Activated T-helper 1 cell treated with anti-CD3 and anti-CD28 coated beads, Interleukin-2, amount 50 U/mL, for 16 hours (primary cell): ENCODE results near the gene TMEM271.

Experiments
- DNase-seq, 2 donors: peaks; one replicate each; pipeline ENCODE4 v3.0.0-alpha.2; 2020; ENCODE audit warnings: low read depth in 1 of 2, low spot score in 1 of 2

Gene TMEM271

GRCh38 chr4:534576-535151, 41.4 kb downstream of the TMEM271 start:
- DNase-seq, result no peak

DNA sequence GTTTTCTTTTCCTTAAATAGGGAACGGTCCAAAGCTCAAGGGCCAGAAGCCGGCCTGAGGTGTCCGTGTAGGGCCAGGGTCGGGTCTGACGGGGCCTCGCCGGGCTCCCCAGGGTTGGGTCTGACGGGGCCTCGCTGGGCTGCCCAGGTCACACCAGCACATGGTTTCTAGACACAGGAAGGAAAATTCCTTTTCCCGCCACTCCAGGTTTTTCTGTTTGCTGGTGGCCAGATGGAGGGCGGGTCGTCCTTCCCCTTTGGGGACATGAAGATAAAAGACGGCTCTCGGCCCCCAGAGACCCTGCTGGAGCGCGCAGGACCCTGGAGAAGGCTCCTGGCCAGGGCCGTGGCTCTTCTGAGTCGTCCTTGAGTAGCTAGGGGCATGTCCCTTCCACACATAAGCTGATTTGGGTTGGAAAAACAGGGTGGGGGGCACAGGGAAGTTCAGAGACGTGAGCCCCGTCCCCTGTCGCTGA, 42.0 kb downstream of the TMEM271 start:
- DNase-seq, result no peak

GRCh38 chr4:533318-534100, 42.6 kb downstream of the TMEM271 start:
- no peak for DNase-seq

- DNase-seq, result no peak
Observed at GRCh38 chr4:532588-533317, 43.3 kb downstream of the TMEM271 start.

GRCh38 chr4:531721-532565, 44.2 kb downstream of the TMEM271 start:
- DNase-seq, result no peak

DNA sequence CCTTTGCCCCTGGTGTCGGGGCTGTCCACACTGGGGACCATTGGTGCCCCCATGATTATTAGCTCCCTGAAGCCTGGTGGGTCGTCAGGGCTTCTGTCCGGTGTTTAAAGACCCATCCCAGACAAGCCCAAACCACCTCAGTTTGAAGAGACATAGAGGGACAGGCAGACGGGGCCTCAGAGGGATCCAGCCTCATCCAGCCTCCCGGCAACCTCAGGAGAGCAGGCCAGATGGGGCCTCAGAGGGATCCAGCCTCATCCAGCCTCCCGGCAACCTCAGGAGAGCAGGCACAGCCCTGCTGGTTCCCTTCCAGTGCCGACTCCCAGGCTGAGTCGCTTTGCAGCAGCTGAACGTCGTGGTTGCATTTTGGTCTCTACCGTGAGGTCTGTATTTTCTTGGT, 45.0 kb downstream of the TMEM271 start:
- DNase-seq, result no peak

GRCh38 chr4:530017-530781, 45.9 kb downstream of the TMEM271 start:
- DNase-seq, result no peak

DNA sequence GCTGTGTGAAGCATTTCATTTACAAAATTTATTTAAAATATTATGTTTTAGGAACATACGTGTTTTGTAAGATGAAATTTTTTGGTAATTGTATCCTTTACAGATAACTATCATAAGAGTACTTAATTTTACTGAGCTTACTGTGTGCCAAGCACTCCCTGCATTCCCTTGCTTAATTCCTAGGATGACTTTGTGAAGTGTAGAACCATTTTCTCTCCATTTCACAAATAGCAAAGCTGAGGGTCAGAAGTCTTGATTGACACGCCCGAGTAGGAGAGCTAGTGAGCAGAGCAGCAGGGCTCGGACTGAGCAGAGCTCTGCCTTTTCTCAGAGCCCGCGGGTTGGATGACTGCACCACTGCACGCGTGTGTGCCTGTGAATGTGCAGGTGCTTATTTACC, 46.5 kb downstream of the TMEM271 start:
- no peak for DNase-seq

- DNase-seq, result no peak
Observed at GRCh38 chr4:528835-529234, 47.3 kb downstream of the TMEM271 start.

GRCh38 chr4:528296-528695, 47.8 kb downstream of the TMEM271 start:
- no peak for DNase-seq

- no peak for DNase-seq
Observed at GRCh38 chr4:526971-527460, 49.1 kb downstream of the TMEM271 start.

DNA sequence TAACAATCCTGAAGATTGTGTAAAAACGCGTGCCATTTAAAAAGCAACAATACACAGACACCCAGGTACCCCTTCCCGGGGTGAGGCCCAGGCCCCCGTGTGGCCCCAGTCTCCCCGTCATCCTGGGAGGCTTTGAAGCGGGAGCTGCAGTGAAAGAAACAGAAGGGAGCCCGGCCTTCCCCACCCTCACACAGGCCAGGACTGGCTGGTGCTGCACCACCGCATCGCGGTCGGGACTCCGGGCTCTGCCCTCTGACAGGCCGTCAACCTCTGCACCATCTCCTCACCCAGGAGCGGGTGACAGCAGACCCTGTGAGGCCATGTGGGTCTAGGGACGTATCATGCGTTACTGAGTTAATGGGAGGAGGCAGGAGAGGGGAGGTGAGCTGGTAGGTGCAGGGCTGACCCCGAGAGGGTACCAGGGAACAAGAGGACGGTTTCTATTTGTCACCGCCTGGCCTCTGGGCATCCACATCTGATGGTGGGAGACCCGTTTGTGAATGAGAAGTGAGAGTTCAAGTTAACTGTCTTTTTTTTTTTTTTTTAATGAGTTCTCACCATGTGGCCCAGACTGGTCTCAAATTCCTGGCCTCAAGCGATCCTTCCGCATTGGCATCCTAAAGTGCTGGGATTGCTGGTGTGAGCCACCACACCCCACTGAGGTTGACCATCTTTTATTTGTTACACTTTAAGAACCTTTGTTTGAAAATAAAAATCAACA, 49.7 kb downstream of the TMEM271 start:
- DNase-seq, result no peak

DNA sequence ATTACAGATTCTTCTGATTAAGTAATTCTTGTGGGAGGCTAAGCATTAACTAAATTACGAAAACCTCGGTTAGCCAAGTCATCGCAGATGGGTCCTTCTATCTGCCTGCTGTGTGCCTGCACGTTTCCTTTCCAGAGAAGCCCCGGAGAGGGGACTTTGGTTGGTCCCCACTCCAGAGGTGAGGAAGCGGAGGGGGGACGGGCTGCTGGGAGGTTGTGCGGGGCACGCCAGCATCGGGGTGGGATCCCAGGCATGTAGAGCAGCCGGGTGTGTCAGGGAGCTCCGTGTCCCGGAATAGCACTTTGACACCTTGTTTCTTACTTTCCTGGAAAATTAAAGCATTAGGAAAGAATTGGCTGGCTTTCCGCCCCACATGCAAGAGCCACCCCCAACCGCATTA, 50.4 kb downstream of the TMEM271 start:
- DNase-seq, result no peak

- no peak for DNase-seq
Observed at GRCh38 chr4:524196-524595, 51.9 kb downstream of the TMEM271 start.
